ENCODE data around the gene DHRS3. TPM values are rescaled to one million over a fixed set of nuclear protein-coding genes. Genes with fewer than 3 reads are reported as not detected.
"Not testable (repeated sequence)": the region's sequence is repeated elsewhere in the genome, so short reads cannot be mapped to it uniquely, and the experiment has no call there.

The DHRS3 gene
- polyA plus RNA-seq, 2 donors = 73.1 to 83.7 TPM

DNA sequence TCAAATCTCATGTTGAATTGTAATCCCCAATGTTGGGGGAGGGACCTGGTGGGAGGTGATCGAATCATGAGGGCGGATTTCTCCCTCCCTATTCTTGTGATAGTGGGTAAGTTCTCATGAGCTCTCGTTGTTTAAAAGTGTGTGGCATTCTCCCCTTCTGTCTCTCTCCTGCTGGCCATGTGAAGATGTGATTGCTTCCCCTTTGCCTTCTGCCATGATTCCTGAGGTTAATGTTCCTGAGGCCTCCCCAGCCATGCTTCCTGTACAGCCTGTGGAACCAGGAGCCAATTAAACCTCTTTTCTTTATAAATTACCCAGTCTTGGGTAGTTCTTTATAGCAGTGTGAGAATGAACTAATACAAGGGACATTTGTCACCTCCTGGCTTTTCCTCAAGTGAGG lies 53.8 kb downstream of the DHRS3 start:
- peaks cover 0 to 15% of the 10 kb centered on the region in 2 donors for H3K36me3 ChIP-seq (ENCODE audit: control insufficient read depth in 2 of 2, insufficient read depth in 2 of 2, low read length in 1 of 2)
- H3K9me3 ChIP-seq (ENCODE audit: control insufficient read depth in 2 of 2, insufficient read depth in 1 of 2, low read depth in 1 of 2, low read length in 1 of 2); H3K4me3 ChIP-seq (ENCODE audit: low read depth in 1 of 2, low read length in 2 of 2); H3K27ac ChIP-seq (ENCODE audit: low read depth in 2 of 2, low read length in 1 of 2); H3K27me3 ChIP-seq (ENCODE audit: control insufficient read depth in 1 of 2, insufficient read depth in 2 of 2, low read length in 2 of 2); H3K4me1 ChIP-seq (ENCODE audit: control insufficient read depth in 2 of 2, insufficient read depth in 2 of 2, low read length in 1 of 2): not testable (repeated sequence)
- WGBS, 2 donors = 95 to 98% methylated on average over 3 of the region's 3 CpGs

- 66 to 77% methylated on average over 3 of the region's 3 CpGs for WGBS, 2 donors
These were observed 54.9 kb downstream of the DHRS3 start for GRCh38 chr1:12562955-12563576.

DNA sequence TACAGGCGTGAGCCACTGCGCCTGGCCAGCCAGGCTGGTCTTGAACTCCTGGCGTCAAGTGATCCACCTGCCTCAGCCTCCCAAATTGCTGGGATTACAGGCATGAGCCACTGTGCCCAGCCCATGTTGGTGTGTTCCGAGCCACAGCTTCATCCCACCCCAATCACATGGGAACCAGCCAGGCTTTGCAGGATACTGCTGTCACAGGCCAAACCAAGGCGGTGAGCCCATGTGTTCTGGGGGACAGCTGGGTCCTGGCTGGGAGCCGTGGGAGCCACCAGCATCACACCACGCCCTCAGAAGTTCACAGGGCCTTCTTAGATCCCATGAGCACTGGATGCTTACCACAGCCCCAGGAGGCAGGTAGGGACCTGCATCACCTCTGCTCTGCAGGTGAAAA lies 56.9 kb downstream of the DHRS3 start:
- Histone ChIP-seq H3K36me3 (ENCODE audit: control insufficient read depth in 2 of 2, insufficient read depth in 2 of 2, low read length in 1 of 2) (peaks cover 0 to under 1% of the 10 kb centered on the region in 2 donors), H3K27ac (ENCODE audit: low read depth in 2 of 2, low read length in 1 of 2) (no peak overlapping the region), H3K4me1 (ENCODE audit: control insufficient read depth in 2 of 2, insufficient read depth in 2 of 2, low read length in 1 of 2) (peaks cover 0 to 3% of the 10 kb centered on the region in 2 donors), H3K9me3 (ENCODE audit: control insufficient read depth in 2 of 2, insufficient read depth in 1 of 2, low read depth in 1 of 2, low read length in 1 of 2) (peaks cover 0 to 9% of the 10 kb centered on the region in 2 donors), H3K27me3 (ENCODE audit: control insufficient read depth in 1 of 2, insufficient read depth in 2 of 2, low read length in 2 of 2) (no peaks in the 10 kb centered on the region), H3K4me3 (ENCODE audit: low read depth in 1 of 2, low read length in 2 of 2) (no peak overlapping the region)
- 78 to 89% methylated on average over 7 of the region's 7 CpGs for WGBS, 2 donors

More at GRCh38 chr1:12562955-12563576, 54.9 kb downstream of the DHRS3 start:
- no peak overlapping the region for H3K27ac ChIP-seq (ENCODE audit: low read depth in 2 of 2, low read length in 1 of 2)
- peaks cover 0 to 3% of the 10 kb centered on the region in 2 donors for H3K4me1 ChIP-seq (ENCODE audit: control insufficient read depth in 2 of 2, insufficient read depth in 2 of 2, low read length in 1 of 2)
- no peak overlapping the region for H3K4me3 ChIP-seq (ENCODE audit: low read depth in 1 of 2, low read length in 2 of 2)
- H3K9me3 ChIP-seq (ENCODE audit: control insufficient read depth in 2 of 2, insufficient read depth in 1 of 2, low read depth in 1 of 2, low read length in 1 of 2) = peaks cover 0 to 7% of the 10 kb centered on the region in 2 donors
- no peaks in the 10 kb centered on the region for H3K27me3 ChIP-seq (ENCODE audit: control insufficient read depth in 1 of 2, insufficient read depth in 2 of 2, low read length in 2 of 2)
- H3K36me3 ChIP-seq (ENCODE audit: control insufficient read depth in 2 of 2, insufficient read depth in 2 of 2, low read length in 1 of 2) = peaks cover 0 to 13% of the 10 kb centered on the region in 2 donors

DNA sequence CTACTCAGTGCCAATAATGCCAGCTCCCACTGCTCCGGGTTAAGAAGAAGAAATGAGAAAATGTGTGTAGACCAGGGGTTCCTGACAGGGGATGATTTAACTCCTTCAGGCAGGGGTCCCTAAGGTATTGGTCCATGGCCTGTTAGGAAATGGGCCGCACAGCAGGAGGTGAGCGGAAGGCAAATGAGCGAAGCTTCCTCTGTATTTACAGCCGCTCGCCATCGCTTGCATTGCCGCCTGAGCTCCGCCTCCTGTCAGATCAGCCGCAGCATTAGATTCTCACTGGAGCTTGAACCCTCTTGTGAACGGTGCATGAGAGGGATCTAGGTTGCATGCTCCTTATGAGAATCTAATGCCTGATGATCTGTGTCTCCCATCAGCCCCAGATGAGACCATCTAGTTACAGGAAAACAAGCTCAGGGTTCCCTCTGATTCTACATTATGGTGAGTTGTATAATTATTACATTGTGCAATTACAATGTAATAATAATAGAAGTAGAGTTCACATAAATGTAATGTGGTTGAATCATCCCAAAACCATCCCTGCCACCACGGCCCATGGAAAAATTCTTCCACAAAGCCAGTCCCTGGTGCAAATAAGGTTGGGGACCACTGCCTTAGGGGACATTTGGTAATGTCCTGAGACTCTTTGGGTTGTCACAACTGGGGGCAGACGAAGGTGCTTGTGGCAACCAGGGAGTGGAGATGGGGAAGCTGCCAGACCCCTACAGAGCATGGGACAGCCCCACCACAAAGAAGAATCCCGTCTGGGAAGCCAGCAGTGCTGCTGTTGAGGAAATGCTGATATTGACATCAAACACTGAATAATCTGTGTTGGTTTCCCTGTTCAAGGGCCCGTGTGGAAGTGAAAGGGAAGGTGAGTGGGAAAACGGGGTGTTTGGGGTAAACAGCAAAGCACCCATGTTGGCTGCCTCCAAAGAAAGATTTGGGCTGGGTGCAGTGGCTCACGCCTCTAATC lies 60.8 kb downstream of the DHRS3 start:
- Histone ChIP-seq H3K36me3 (ENCODE audit: control insufficient read depth in 2 of 2, insufficient read depth in 2 of 2, low read length in 1 of 2) (no peaks in the 10 kb centered on the region), H3K27ac (ENCODE audit: low read depth in 2 of 2, low read length in 1 of 2) (peak overlapping the region; percentile 44 to 75), H3K4me1 (ENCODE audit: control insufficient read depth in 2 of 2, insufficient read depth in 2 of 2, low read length in 1 of 2) (peaks cover 3 to 6% of the 10 kb centered on the region in 2 donors), H3K9me3 (ENCODE audit: control insufficient read depth in 2 of 2, insufficient read depth in 1 of 2, low read depth in 1 of 2, low read length in 1 of 2) (peaks cover 0 to 2% of the 10 kb centered on the region in 2 donors), H3K27me3 (ENCODE audit: control insufficient read depth in 1 of 2, insufficient read depth in 2 of 2, low read length in 2 of 2) (no peaks in the 10 kb centered on the region), H3K4me3 (ENCODE audit: low read depth in 1 of 2, low read length in 2 of 2) (no peak overlapping the region)
- 87 to 88% methylated on average over 17 of the region's 17 CpGs for WGBS, 2 donors

DNA sequence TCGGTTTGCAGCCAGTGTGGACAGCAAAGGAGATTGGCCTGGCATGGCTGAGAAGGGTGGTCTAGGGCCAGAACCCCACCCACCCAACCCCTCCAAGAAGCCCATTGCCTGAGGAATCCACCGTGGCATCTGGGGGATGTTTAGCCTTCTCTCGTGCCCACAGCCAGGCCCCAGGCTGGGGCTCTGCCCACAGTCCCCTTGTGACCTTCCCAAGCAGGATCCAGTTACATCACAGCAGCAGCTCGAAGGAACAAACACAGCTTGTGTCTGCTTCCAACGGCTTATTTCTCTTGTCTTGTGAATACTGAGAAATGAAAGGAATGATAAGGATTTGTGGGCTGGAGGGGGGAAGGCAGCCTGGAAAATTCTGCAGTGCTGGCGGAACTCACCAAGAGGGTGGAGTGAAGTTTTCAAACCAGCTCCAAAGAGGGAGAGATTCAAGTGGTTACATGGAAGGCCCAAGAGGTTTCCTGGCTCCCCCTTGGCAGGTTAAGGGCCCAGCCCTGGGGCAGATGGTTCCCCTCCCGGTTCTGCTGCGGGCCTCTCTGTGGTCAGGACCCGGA lies 61.6 kb downstream of the DHRS3 start:
- Histone ChIP-seq H3K9me3 (ENCODE audit: control insufficient read depth in 2 of 2, insufficient read depth in 1 of 2, low read depth in 1 of 2, low read length in 1 of 2) (peaks cover 0 to 2% of the 10 kb centered on the region in 2 donors), H3K4me3 (ENCODE audit: low read depth in 1 of 2, low read length in 2 of 2) (no peak overlapping the region), H3K27ac (ENCODE audit: low read depth in 2 of 2, low read length in 1 of 2) (peak overlapping the region; percentile 75 to 77), H3K36me3 (ENCODE audit: control insufficient read depth in 2 of 2, insufficient read depth in 2 of 2, low read length in 1 of 2) (no peaks in the 10 kb centered on the region), H3K4me1 (ENCODE audit: control insufficient read depth in 2 of 2, insufficient read depth in 2 of 2, low read length in 1 of 2) (peaks cover 3 to 6% of the 10 kb centered on the region in 2 donors), H3K27me3 (ENCODE audit: control insufficient read depth in 1 of 2, insufficient read depth in 2 of 2, low read length in 2 of 2) (no peaks in the 10 kb centered on the region)
- WGBS, 2 donors = 37 to 44% methylated on average over 9 of the region's 9 CpGs

DNA sequence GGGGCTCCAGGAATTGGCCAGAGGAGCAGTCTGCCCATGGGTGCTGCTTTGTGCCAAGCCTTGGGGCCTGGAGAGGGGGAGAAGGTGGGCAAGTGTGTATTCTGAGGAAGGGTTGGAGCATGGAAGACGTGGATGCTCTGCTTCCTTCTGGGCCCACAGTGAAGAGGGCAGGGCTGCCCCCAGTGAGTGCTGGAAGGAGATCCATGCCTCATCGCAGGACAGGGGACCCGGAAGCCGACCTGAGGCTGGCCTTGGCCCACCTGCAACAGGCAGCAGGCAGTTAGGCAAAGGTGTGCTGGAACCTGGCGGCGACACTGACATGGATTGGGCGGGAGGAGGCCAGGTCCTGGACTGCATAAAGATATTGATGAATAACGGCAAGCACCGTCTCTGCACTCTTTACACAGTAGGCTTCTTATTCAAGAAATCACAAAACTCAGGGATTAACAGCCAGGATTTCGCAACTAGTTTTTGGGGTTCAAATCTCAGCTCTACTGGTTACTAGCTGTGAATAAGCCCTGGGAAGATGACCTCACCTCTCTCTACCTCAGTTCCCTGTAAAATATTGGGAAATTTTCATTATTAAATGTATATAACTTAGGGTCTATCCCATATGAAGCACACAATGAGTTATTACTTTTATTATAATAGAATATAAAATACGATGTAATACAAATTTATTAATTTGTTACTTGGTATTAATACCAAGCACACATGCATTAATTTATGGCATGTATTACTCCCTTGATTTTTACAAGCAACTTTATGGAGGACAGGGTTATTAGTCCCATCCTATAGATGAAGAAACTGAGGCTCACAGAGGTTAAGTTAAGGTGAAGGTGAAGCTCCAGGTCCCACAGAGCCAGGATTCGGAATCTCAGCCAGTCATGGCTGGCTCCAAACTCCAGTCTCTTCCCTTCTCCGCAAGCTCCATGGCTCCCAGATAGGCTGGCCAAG lies 62.3 kb downstream of the DHRS3 start:
- 86 to 89% methylated on average over 13 of the region's 13 CpGs for WGBS, 2 donors
- peaks cover 0 to 2% of the 10 kb centered on the region in 2 donors for H3K9me3 ChIP-seq (ENCODE audit: control insufficient read depth in 2 of 2, insufficient read depth in 1 of 2, low read depth in 1 of 2, low read length in 1 of 2)

DNA sequence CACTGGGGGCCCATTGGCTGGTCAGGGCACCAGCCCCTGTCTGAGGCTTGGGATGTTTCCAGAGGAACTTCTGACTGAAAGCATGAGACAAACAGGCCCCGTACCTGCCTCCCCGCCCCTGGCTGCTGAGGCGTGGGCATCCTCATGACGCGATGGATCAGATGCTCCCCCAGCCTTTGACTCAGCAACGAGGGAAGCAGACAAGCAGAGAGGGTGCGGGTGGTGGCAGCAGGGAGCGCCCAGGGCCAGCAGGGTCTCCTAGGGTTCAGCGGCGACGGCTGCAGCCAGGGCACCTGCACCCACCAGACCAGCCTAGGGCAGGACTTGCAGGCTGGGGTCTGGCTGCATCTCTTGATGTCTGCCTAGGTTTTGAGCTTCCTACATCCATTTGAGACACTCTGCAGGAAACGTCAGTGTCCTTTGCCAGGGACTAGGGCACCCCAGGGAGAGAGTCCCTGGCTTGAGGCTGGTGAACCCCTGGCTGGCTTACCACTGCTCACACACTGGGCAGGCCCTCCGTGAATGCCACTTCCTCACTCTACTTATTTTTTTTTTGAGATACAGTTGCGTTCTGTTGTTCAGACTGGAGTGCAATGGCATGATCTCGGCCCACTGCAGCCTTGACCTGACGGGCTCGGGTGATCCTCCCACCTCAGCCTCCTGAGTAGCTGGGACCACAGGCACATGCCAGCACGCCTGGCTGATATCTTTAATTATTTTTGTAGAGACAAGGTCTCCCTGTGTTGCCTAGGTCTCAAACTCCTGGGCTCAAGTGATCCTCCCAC lies 63.3 kb downstream of the DHRS3 start:
- no peak overlapping the region for H3K27ac ChIP-seq (ENCODE audit: low read depth in 2 of 2, low read length in 1 of 2)
- peaks cover 0 to 2% of the 10 kb centered on the region in 2 donors for H3K9me3 ChIP-seq (ENCODE audit: control insufficient read depth in 2 of 2, insufficient read depth in 1 of 2, low read depth in 1 of 2, low read length in 1 of 2)
- no peaks in the 10 kb centered on the region for H3K36me3 ChIP-seq (ENCODE audit: control insufficient read depth in 2 of 2, insufficient read depth in 2 of 2, low read length in 1 of 2)
- peaks cover 0 to 6% of the 10 kb centered on the region in 2 donors for H3K4me1 ChIP-seq (ENCODE audit: control insufficient read depth in 2 of 2, insufficient read depth in 2 of 2, low read length in 1 of 2)
- no peaks in the 10 kb centered on the region for H3K27me3 ChIP-seq (ENCODE audit: control insufficient read depth in 1 of 2, insufficient read depth in 2 of 2, low read length in 2 of 2)
- WGBS, 2 donors = 90 to 92% methylated on average over 18 of the region's 18 CpGs
- no peak overlapping the region for H3K4me3 ChIP-seq (ENCODE audit: low read depth in 1 of 2, low read length in 2 of 2)

More for the DNA sequence above, 62.3 kb downstream of the DHRS3 start:
- Histone ChIP-seq H3K4me1 (ENCODE audit: control insufficient read depth in 2 of 2, insufficient read depth in 2 of 2, low read length in 1 of 2) (peaks cover 0 to 6% of the 10 kb centered on the region in 2 donors), H3K27ac (ENCODE audit: low read depth in 2 of 2, low read length in 1 of 2) (peak overlapping the region; percentile 57 to 77), H3K36me3 (ENCODE audit: control insufficient read depth in 2 of 2, insufficient read depth in 2 of 2, low read length in 1 of 2) (no peaks in the 10 kb centered on the region), H3K4me3 (ENCODE audit: low read depth in 1 of 2, low read length in 2 of 2) (no peak overlapping the region), H3K27me3 (ENCODE audit: control insufficient read depth in 1 of 2, insufficient read depth in 2 of 2, low read length in 2 of 2) (no peaks in the 10 kb centered on the region)

DNA sequence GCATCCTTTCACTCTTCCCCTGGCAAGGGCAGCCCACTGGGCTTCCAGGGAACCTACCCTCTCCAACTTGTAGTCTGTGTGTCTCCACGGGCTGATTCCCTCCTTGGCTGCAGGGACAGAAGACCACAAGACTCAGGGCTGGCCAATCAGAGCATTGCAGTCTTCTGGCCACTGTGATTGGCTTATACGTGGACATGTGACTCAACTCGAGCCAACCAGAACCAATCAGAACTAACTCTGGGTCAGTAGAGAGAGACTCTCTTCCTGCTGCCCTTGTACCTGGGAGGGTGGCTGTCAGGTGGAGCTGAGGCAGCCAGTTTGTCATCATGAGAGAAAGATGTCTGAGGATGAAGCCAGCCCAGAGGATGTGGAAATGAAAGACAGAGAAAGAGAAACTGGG lies 64.0 kb downstream of the DHRS3 start:
- Histone ChIP-seq H3K4me1 (ENCODE audit: control insufficient read depth in 2 of 2, insufficient read depth in 2 of 2, low read length in 1 of 2) (peaks cover 5 to 6% of the 10 kb centered on the region in 2 donors), H3K36me3 (ENCODE audit: control insufficient read depth in 2 of 2, insufficient read depth in 2 of 2, low read length in 1 of 2) (no peaks in the 10 kb centered on the region), H3K27me3 (ENCODE audit: control insufficient read depth in 1 of 2, insufficient read depth in 2 of 2, low read length in 2 of 2) (no peaks in the 10 kb centered on the region), H3K4me3 (ENCODE audit: low read depth in 1 of 2, low read length in 2 of 2) (no peak overlapping the region), H3K9me3 (ENCODE audit: control insufficient read depth in 2 of 2, insufficient read depth in 1 of 2, low read depth in 1 of 2, low read length in 1 of 2) (peaks cover 0 to 2% of the 10 kb centered on the region in 2 donors), H3K27ac (ENCODE audit: low read depth in 2 of 2, low read length in 1 of 2) (peak overlapping the region; percentile 44 to 71)
- 85 to 88% methylated on average over 3 of the region's 3 CpGs for WGBS, 2 donors

Measured in esophagus (tissue), 2 donors.